GM18873 (cell line): Measurements from ENCODE around the gene RGL3.
"Not testable (repeated sequence)": the region's sequence is repeated elsewhere in the genome, so short reads cannot be mapped to it uniquely, and the experiment has no call there.

Experiments
- ATAC-seq: cut with Tn5 transposase; IDR thresholded peaks from one replicate; pipeline ENCODE4 v1.9.1; 2021; ENCODE audit warnings: mild to moderate bottlenecking, moderate library complexity, moderate number of reproducible peaks; ENCODE audit not compliant: unreplicated experiment, low FRiP score

The RGL3 gene, protein sequence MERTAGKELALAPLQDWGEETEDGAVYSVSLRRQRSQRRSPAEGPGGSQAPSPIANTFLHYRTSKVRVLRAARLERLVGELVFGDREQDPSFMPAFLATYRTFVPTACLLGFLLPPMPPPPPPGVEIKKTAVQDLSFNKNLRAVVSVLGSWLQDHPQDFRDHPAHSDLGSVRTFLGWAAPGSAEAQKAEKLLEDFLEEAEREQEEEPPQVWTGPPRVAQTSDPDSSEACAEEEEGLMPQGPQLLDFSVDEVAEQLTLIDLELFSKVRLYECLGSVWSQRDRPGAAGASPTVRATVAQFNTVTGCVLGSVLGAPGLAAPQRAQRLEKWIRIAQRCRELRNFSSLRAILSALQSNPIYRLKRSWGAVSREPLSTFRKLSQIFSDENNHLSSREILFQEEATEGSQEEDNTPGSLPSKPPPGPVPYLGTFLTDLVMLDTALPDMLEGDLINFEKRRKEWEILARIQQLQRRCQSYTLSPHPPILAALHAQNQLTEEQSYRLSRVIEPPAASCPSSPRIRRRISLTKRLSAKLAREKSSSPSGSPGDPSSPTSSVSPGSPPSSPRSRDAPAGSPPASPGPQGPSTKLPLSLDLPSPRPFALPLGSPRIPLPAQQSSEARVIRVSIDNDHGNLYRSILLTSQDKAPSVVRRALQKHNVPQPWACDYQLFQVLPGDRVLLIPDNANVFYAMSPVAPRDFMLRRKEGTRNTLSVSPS

DNA sequence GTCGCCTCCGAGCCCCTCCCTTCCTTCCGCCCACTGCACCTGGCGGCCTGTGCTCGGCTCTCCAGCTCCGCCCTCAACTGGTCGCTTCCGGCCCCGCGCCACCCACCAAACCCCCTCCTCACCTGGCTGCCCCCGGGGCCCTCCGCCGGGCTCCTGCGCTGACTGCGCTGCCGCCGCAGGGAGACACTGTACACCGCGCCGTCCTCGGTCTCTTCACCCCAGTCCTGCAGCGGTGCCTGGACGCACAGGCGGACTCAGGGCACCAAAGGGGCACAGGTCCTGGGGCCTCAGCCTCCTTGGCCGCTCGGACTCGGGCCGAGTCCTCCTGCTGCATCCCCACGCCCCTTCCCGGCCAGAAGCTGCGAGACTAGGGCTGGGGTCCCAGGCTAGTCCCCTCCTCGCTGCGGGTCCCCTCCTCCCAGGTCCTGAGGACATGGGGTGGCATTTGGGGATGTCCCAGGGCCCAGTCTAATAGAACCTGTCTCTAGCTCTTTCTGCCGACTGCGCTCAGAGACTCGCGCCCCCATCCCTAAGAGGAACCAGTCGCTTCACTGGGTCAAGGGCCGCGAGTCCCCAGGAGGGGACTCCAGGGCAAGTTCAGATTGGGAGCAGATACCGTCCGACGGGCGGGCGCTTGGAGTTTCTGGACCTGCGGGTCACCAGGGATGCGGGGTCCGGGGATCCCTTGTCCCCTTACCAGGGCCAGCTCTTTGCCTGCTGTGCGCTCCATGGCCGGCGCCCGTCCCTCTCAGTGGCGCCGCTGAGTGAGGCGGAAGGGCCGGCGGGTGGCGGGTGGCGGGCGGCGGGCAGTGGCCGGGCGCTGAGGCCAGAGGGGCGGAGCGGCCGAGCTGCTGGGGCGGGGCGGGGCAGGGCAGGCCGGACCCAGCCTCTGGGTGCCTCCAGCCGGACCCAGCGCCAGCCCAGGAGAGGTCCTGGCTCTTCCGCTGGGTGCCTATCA lies at the start of gene RGL3:
Gene RGL3, minus strand, starts transcription at position 766 of the 958 bp plus-strand sequence. Its CDS starts 36 bp downstream, at position 730.
- ATAC-seq: no peak

- ATAC-seq: not testable (repeated sequence)
Observed at GRCh38 chr19:11468266-11468845, 49.2 kb upstream of the RGL3 start.

- no peak for ATAC-seq
Observed at GRCh38 chr19:11465600-11465999, 46.5 kb upstream of the RGL3 start.

- no peak for ATAC-seq
Observed at GRCh38 chr19:11464333-11465265, 45.5 kb upstream of the RGL3 start.

GRCh38 chr19:11463391-11463790 lies 44.3 kb upstream of the RGL3 start:
- ATAC-seq: no peak

- ATAC-seq: no peak
Observed at GRCh38 chr19:11461453-11461852, 42.3 kb upstream of the RGL3 start.

DNA sequence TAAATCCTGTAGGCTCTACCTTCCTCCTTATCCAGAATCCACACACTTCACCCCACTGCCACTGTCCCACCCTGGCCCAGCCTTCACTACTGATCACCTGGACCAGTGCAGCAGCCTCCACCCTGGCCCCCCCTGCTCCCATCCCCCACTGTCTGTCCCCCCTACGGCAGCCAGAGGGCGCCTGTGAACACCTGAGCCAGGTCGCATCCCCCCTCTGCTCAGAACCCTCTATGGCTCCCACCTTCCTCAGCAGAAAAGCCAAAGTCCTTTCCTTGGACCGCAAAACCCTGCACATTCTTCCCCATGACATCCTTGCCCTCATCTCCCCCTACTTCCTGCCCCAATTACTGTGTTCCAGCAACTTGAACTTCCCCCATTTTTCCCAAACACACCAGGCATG lies 41.1 kb upstream of the RGL3 start:
- ATAC-seq: no peak

DNA sequence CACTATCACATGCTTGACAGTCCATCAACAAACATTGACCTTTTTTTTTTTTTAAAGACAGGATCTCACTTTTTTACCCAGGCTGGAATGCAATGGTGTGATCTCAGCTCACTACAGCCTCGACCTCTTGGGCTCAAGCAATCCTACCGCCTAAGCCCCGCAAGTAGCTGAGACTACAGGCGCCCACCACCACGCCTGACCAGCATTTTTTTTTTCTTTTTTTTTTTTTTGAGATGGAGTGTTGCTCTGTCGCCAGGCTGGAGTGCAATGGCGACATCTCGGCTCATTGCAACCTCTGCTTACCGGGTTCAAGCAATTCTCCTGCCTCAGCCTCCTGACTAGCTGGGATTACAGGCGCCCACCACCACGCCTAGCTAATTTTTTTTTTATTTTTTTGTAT lies 39.8 kb upstream of the RGL3 start:
- not testable (repeated sequence) for ATAC-seq

DNA sequence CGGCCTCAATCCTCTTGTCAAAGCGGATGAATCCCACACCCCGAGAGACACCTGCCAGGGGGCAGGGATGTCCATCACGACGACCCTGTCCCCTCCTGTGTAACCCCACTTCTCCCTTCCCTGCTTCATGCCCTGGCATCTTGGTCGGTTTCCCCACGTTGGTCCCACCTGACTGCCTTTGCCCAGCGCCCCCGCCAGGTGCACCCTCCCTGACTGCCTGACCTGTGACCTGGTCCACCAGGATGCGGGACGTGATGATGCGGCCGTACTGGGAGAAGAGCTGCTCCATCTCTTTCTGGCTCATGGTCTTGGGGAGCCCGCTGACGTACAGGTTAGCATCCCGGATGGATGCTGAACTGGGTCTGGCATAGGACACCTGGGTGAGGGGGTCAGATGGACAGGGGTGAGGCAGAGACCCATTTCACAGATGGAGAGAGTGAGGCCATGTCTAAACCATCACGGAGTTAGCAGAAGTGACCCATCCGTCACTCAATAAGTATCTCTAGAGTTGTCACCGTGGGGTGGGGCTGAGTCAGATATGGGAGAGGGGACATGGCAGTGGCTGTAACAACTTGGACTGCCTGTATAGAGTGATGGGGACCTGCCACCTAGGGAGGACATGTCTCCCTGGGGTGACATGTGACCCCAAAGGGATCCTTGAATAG lies 39.3 kb upstream of the RGL3 start:
- ATAC-seq: no peak

GRCh38 chr19:11457831-11458230 lies 38.7 kb upstream of the RGL3 start:
- no peak for ATAC-seq

DNA sequence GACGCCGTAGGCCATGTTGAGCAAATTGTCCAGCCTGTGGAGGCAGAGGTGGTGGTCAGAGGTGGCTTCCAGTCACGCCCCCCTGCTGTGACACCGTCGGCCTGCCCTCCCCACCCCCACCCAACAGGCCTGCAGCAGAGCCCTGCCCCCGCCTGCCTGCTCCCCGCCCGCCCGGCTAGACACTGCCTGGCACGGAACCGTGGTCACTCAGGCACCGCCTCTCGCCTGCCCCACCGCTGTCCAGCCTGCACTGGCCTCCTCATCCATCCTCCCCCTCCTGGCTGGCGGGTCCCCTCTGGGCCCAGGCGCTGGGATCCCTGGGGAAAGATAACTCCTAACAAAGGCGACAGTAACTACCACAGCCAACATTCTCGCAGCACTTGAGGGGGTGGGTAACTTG lies 38.0 kb upstream of the RGL3 start:
- no peak for ATAC-seq

GRCh38 chr19:11456659-11457058 lies 37.5 kb upstream of the RGL3 start:
- ATAC-seq: no peak

DNA sequence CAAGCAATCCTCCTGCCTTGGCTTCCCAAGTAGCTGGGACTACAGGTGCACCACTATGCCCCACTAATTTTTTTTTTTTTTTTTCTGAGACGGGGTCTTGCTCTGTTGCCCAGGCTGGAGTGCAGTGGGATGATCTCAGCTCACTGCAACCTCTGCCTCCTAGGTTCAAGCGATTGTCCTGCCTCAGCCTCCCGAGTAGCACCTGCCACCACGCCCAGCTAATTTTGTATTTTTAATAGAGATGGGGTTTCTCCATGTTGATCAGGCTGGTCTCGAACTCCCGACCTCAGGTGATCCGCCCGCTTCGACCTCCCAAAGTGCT lies 36.1 kb upstream of the RGL3 start:
- not testable (repeated sequence) for ATAC-seq

GRCh38 chr19:11453468-11454341 lies 34.6 kb upstream of the RGL3 start:
- no peak for ATAC-seq

DNA sequence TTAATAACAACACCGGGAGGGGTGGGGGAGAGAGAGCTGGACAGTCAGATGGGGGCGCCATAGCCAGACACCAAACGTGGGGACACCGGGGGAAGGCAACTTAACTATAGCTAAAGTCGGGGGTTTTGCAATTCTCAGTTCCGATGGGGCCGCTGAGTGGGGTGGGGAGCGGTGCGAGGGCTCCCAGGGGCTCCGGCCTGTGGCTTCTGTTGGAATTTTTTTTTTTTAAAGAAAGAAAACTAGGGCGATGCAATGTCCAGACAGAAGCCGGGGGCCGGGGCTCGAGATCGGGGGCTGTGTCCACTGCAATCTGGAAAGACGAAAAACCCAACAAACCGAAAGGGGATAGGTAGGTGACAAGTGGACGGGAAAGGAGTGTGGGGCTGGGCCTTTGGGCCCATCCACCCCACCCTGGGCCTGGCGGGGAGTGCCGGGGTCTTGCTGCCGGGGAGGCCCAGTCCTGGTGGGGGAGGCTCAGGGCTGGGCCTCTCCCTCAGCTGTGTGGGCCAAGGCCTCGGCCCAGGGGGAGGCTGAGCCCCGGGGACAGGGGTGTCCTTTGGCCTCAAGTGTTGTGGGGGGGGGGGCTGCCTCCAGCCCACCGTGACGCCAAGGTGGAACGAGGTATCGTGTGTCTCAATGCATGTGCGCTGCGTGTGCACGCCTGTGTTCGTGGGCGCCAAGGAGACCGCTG lies 33.7 kb upstream of the RGL3 start:
- ATAC-seq: no peak

- no peak for ATAC-seq
Observed at GRCh38 chr19:11451871-11452619, 32.9 kb upstream of the RGL3 start.
